OCI-LY1 (cell line): ENCODE results near the gene PIP4K2A.

ENCODE experiments used
- H2AFZ ChIP-seq: fragments of 200-600 bp; sonication (generic), shearing (Covaris generic); 2 replicates; pipeline ENCODE4 v1.6.0; 2014; ENCODE audit warnings: antibody characterized with exemption, mild to moderate bottlenecking, low read length
- H3F3A ChIP-seq: fragments of 200-600 bp; sonication (generic), shearing (Covaris generic); 2 replicates; pipeline ENCODE4 v1.6.0; 2014; ENCODE audit warnings: mild to moderate bottlenecking, antibody characterized with exemption, low read length, moderate library complexity; ENCODE audit not compliant: insufficient read depth
- H3K27ac ChIP-seq: fragments of 200-600 bp; sonication (generic); 2 replicates; pipeline ENCODE4 v1.5.1; 2014; ENCODE audit warnings: low read length, mixed run types, mild to moderate bottlenecking, low read depth; ENCODE audit not compliant: poor library complexity, severe bottlenecking
- H3K27me3 ChIP-seq: fragments of 200-600 bp; sonication (generic); 2 replicates; pipeline ENCODE4 v1.6.0; 2014; ENCODE audit warnings: antibody characterized with exemption, mild to moderate bottlenecking, low read length, moderate library complexity; ENCODE audit not compliant: insufficient read depth
- H3K36me3 ChIP-seq: fragments of 200-600 bp; sonication (generic); 2 replicates; pipeline ENCODE4 v1.6.1; 2014; ENCODE audit warnings: mild to moderate bottlenecking, antibody characterized with exemption, low read length, moderate library complexity, mixed read lengths; ENCODE audit not compliant: insufficient read depth
- H3K4me1 ChIP-seq: fragments of 200-600 bp; sonication (generic); 2 replicates; pipeline ENCODE4 v1.5.1; 2014; ENCODE audit warnings: mild to moderate bottlenecking, low read length, moderate library complexity; ENCODE audit not compliant: insufficient read depth, severe bottlenecking
- H3K4me2 ChIP-seq: fragments of 200-600 bp; sonication (generic), shearing (Covaris generic); 2 replicates; pipeline ENCODE4 v1.6.1; 2014; ENCODE audit warnings: low read length
- H3K4me3 ChIP-seq: fragments of 200-600 bp; sonication (generic); 2 replicates; pipeline ENCODE4 v1.5.1; 2014; ENCODE audit warnings: low read length, low read depth, mild to moderate bottlenecking, mixed read lengths; ENCODE audit not compliant: poor library complexity, severe bottlenecking
- H3K79me2 ChIP-seq: fragments of 200-600 bp; shearing (Covaris generic); 2 replicates; pipeline ENCODE4 v1.6.1; 2016; ENCODE audit warnings: mixed run types, low read length, mixed read lengths; ENCODE audit not compliant: insufficient read depth
- H3K9ac ChIP-seq: fragments of 200-600 bp; sonication (generic), shearing (Covaris generic); 2 replicates; pipeline ENCODE4 v1.6.1; 2014; ENCODE audit warnings: mild to moderate bottlenecking, low read length, mixed read lengths
- H3K9me2 ChIP-seq: fragments of 200-600 bp; sonication (generic), shearing (Covaris generic); 2 replicates; pipeline ENCODE4 v1.6.1; 2014; ENCODE audit warnings: low read depth, mild to moderate bottlenecking, low read length, mixed read lengths
- H3K9me3 ChIP-seq: fragments of 200-600 bp; shearing (Covaris generic); 2 replicates; pipeline ENCODE4 v1.6.1; 2014; ENCODE audit warnings: low read length, mixed read lengths
- H4K20me1 ChIP-seq: fragments of 200-600 bp; sonication (generic), shearing (Covaris generic); 2 replicates; pipeline ENCODE4 v1.6.0; 2016; ENCODE audit warnings: mild to moderate bottlenecking, low read length; ENCODE audit not compliant: insufficient read depth
- CTCF ChIP-seq: fragments of 200-600 bp; sonication (generic), shearing (Covaris generic); IDR thresholded peaks from 2 replicates; pipeline ENCODE4 v1.5.1; 2017; ENCODE audit warnings: mild to moderate bottlenecking, antibody characterized with exemption, low read length, moderate library complexity, mixed read lengths
- EZH2 ChIP-seq: fragments of 200-600 bp; sonication (generic), shearing (Covaris generic); IDR thresholded peaks from 2 replicates; pipeline ENCODE4 v1.8.0; 2017; ENCODE audit warnings: borderline replicate concordance, mixed run types, mild to moderate bottlenecking, antibody characterized with exemption, low read length, moderate library complexity, mixed read lengths

The PIP4K2A gene

GRCh38 chr10:22635650-22636049, 78.7 kb downstream of the PIP4K2A start:
- H4K20me1 ChIP-seq, result no peaks in the 10 kb centered on the region
- H3K4me2 ChIP-seq, result no peak overlapping the region
- no peak for TF ChIP-seq CTCF
- TF ChIP-seq EZH2, result no peak
- no peaks in the 10 kb centered on the region; the same call in 1 of the 2 replicates for H3K27me3 ChIP-seq
- H3K9me2 ChIP-seq, result no peaks in the 10 kb centered on the region
- H3K4me3 ChIP-seq, result no peak overlapping the region
- no peaks in the 10 kb centered on the region for H3K79me2 ChIP-seq
- no peak overlapping the region for H3K27ac ChIP-seq
- no peaks in the 10 kb centered on the region for H3K4me1 ChIP-seq
- no peaks in the 10 kb centered on the region for H3K9me3 ChIP-seq
- no peak overlapping the region for H3K9ac ChIP-seq
- no peaks in the 10 kb centered on the region for H3F3A ChIP-seq
- no peaks in the 10 kb centered on the region; the same call in 1 of the 2 replicates for H3K36me3 ChIP-seq
- H2AFZ ChIP-seq, result no peak overlapping the region

- Histone ChIP-seq H3K9ac (no peak overlapping the region), H3F3A (no peaks in the 10 kb centered on the region), H3K27ac (no peak overlapping the region), H2AFZ (no peak overlapping the region), H3K36me3 (no peaks in the 10 kb centered on the region; the same call in 1 of the 2 replicates), H4K20me1 (no peaks in the 10 kb centered on the region), H3K27me3 (no peaks in the 10 kb centered on the region; the same call in 1 of the 2 replicates), H3K9me2 (no peaks in the 10 kb centered on the region), H3K4me1 (no peaks in the 10 kb centered on the region), H3K9me3 (no peaks in the 10 kb centered on the region), H3K79me2 (no peaks in the 10 kb centered on the region), H3K4me3 (no peak overlapping the region), H3K4me2 (no peak overlapping the region)
- TF ChIP-seq CTCF (no peak), EZH2 (no peak)
These were observed 79.5 kb downstream of the PIP4K2A start for GRCh38 chr10:22634606-22635459.

DNA sequence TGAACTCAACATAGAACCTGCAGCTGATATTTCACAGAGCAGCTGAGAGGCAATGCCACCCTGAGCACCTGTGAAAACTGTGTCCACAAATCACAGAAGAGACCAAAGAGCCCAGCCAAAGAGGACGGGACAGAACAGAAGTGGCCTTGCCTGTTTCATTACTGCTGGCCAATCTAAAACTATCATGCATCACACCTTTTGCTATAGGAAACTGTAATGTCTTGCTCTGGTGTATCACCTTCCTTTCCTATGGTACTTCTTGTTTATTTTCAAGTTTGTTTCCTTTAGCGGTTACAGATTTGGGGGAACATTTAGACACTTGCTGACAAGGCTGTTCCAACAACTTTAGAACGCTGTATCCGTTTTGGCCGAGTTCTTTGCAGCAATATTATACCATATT, 80.3 kb downstream of the PIP4K2A start:
- Histone ChIP-seq H3K9me3 (no peaks in the 10 kb centered on the region), H3K27ac (no peak overlapping the region), H3K4me1 (no peaks in the 10 kb centered on the region), H4K20me1 (no peaks in the 10 kb centered on the region), H3K4me3 (no peak overlapping the region), H2AFZ (no peak overlapping the region), H3K27me3 (no peaks in the 10 kb centered on the region; the same call in 1 of the 2 replicates), H3K9ac (no peak overlapping the region), H3K79me2 (no peaks in the 10 kb centered on the region), H3F3A (no peaks in the 10 kb centered on the region), H3K4me2 (no peak overlapping the region), H3K36me3 (no peaks in the 10 kb centered on the region; the same call in 1 of the 2 replicates), H3K9me2 (no peaks in the 10 kb centered on the region)
- no peak for TF ChIP-seq EZH2
- no peak for TF ChIP-seq CTCF
